ENCODE results near the gene LRP10.

The LRP10 gene

GRCh38 chr14:22872833-22873520 is 1.4 kb downstream of the LRP10 start:
- ChIA-PET POLR2A (ENCODE audit: low non-redundant PET) (interaction anchor here (0.6 kb wide), 2 partner anchors 32 to 146 kb away, joined by 3 to 5 read pairs; no protein-coding TSS in a partner anchor), CTCF (interaction anchor here (0.5 to 3.2 kb wide), 11 partner anchors 11 to 297 kb away, joined by 3 to 40 read pairs (median 5); partner anchors contain the start of genes OXA1L and REM2)
- peak overlapping the region; percentile 99 for H3K27ac ChIP-seq
- TF ChIP-seq CTCF (conservative IDR thresholded peaks at IDR 0.05; ENCODE audit: low read depth), result peak; percentile 64
- DNase-seq (ENCODE audit: low spot score), result no peak

DNA sequence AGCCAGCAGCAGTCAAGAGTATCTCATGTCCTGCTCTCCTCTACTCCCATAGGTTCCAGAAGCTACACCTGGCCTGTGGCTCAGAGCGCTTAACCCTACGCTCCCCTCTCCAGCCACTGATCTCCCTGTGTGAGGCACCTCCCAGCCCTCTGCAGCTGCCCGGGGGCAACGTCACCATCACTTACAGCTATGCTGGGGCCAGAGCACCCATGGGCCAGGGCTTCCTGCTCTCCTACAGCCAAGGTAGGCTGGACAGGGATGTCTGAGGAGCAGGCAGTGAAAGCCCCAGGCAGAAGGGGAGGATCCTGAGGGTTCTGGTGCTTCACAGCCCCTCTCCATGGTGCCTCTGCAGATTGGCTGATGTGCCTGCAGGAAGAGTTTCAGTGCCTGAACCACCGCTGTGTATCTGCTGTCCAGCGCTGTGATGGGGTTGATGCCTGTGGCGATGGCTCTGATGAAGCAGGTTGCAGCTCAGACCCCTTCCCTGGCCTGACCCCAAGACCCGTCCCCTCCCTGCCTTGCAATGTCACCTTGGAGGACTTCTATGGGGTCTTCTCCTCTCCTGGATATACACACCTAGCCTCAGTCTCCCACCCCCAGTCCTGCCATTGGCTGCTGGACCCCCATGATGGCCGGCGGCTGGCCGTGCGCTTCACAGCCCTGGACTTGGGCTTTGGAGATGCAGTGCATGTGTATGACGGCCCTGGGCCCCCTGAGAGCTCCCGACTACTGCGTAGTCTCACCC is 3.6 kb downstream of the LRP10 start:
- ChIA-PET POLR2A (ENCODE audit: low non-redundant PET) (no interaction called here), CTCF (no interaction called here)
- no peak overlapping the region for H3K27ac ChIP-seq
- no peak for DNase-seq (ENCODE audit: low spot score)
- no peak for TF ChIP-seq CTCF (conservative IDR thresholded peaks at IDR 0.05; ENCODE audit: low read depth)

DNA sequence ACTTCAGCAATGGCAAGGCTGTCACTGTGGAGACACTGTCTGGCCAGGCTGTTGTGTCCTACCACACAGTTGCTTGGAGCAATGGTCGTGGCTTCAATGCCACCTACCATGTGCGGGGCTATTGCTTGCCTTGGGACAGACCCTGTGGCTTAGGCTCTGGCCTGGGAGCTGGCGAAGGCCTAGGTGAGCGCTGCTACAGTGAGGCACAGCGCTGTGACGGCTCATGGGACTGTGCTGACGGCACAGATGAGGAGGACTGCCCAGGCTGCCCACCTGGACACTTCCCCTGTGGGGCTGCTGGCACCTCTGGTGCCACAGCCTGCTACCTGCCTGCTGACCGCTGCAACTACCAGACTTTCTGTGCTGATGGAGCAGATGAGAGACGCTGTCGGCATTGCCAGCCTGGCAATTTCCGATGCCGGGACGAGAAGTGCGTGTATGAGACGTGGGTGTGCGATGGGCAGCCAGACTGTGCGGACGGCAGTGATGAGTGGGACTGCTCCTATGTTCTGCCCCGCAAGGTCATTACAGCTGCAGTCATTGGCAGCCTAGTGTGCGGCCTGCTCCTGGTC is 4.3 kb downstream of the LRP10 start:
- POLR2A ChIA-PET (ENCODE audit: low non-redundant PET), result no interaction called here
- no peak for TF ChIP-seq CTCF (conservative IDR thresholded peaks at IDR 0.05; ENCODE audit: low read depth)
- DNase-seq (ENCODE audit: low spot score), result no peak
- H3K27ac ChIP-seq, result no peak overlapping the region
- CTCF ChIA-PET, result interaction anchor here (0.8 kb wide), 1 partner anchor 305 kb away, joined by 3 read pairs; no protein-coding TSS in a partner anchor

DNA sequence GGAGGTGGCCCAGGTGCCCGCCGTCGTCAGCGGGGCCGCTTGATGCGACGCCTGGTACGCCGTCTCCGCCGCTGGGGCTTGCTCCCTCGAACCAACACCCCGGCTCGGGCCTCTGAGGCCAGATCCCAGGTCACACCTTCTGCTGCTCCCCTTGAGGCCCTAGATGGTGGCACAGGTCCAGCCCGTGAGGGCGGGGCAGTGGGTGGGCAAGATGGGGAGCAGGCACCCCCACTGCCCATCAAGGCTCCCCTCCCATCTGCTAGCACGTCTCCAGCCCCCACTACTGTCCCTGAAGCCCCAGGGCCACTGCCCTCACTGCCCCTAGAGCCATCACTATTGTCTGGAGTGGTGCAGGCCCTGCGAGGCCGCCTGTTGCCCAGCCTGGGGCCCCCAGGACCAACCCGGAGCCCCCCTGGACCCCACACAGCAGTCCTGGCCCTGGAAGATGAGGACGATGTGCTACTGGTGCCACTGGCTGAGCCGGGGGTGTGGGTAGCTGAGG is 5.5 kb downstream of the LRP10 start:
- ChIA-PET POLR2A (ENCODE audit: low non-redundant PET) (no interaction called here), CTCF (no interaction called here)
- peak overlapping the region; percentile 51; the same call in 1 of the 2 replicates for H3K27ac ChIP-seq
- no peak for TF ChIP-seq CTCF (conservative IDR thresholded peaks at IDR 0.05; ENCODE audit: low read depth)
- DNase-seq (ENCODE audit: low spot score), result no peak

- DNase-seq (ENCODE audit: low spot score), result no peak
- POLR2A ChIA-PET (ENCODE audit: low non-redundant PET), result no interaction called here
- peak overlapping the region; percentile 51 for H3K27ac ChIP-seq
- CTCF ChIA-PET, result no interaction called here
- TF ChIP-seq CTCF (conservative IDR thresholded peaks at IDR 0.05; ENCODE audit: low read depth), result no peak
Measured at GRCh38 chr14:22878271-22879246, 7.0 kb downstream of the LRP10 start.

Measured in RWPE1 (cell line).